Epidermal melanocyte (primary cell): ENCODE measurements around the gene SLC8A1.

ENCODE experiments used
- DNase-seq: peaks from one replicate; pipeline ENCODE4 v3.0.0; 2011; ENCODE audit warnings: low spot score; ENCODE audit not compliant: insufficient read length

The SLC8A1 gene

DNA sequence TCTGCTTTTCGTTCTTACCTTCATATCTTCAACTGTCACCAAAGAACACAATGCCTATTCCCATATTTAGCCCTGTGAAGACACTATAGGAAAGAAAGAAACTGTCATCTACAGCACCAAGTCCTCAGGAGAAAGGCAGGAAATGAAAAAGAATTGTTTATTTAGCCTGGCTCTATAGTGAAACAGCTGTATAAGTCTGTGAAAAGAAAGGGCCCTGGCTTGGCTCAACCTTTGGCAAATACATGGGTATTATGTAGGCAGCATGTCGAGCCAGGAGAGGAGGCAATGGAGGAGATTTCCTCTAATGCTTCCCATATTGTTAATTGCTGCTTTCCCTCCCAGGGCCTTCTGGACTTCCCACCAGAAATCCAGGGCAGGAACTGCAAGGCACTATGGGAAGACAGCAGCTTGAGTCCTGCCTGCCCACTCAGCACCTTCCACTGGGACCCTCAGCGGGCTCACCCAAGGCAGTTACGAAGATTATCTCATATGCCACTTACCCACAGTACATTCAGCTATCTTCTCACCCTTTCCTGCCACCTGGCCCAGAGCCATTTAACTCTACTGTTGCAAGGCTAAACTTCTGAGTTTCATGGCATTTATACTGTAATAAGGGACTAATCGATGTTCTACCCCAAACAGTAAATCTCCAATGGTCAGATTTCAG, 30.1 kb downstream of the SLC8A1 start:
- no peak for DNase-seq

DNA sequence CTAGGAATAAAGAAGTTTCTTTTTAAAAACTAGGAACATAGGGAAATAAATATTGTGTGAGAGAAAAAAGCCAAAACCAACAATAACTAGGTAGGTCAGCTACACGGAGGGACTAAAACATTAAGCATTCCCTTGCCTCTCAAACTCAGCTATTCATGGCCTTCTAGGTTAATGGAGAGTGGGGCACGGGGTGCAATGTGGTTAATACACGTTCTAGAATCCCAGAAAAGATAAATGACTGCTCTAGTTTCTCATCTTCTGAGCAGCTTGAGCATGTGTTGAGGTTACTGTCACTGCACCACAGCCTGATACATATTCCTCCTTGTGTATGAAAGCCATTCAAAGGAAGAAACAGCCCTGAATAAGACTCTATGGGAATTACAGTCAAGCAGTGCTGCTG, 31.4 kb downstream of the SLC8A1 start:
- no peak for DNase-seq

DNA sequence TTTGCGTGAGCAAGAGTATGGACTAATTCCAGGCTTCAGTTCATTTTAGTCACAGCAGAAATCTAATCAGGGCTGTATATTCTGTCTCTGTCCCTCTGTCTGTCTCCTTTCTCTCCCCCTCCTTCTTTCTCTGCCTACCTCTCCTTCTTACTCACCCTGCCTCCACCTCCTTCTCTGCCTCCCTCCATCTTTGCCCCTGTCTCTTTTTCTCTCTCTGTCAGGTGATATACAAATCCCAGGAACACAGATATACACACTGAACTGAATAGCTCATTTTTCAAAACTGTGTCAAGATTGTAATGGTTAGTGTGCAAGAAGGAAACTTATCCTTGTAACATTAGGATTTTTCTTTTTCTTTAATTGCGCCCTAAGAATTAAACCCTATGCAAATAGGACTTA, 32.5 kb downstream of the SLC8A1 start:
- no peak for DNase-seq

DNA sequence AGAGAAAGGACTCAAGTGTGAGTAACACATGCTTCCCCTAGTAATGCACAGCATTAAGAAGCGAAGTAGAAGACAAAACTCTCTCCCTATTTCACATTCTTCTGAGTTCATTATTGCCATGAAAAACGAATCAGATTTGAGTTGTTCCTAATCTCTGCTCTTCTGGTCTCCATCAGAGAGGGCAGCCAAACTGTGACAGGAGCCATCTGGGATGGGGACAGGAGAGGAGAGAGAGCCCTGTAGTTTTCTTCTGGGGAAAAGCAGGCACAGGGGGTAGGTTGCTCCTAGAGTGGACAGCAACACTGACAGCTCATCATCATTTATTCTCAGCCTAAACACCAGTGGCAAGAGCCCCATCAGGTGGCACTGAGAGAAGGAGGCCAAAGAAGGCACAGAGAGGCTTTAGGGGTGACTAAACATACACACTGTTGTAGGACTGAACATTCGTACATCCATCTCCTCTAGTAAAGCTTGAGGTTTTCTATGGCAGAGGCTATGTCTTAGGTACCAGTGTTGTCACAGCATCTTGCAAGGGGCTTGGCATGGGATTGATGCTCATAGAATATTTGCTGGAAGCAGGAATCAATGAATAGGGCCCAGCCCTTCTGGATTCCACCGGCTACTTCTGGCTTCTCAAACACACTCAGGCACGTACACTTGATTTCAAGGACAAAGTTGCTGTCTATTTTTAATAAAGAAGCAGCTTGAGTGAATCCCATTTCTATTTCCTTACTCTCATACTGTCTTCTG, 33.1 kb downstream of the SLC8A1 start:
- DNase-seq, result no peak

DNA sequence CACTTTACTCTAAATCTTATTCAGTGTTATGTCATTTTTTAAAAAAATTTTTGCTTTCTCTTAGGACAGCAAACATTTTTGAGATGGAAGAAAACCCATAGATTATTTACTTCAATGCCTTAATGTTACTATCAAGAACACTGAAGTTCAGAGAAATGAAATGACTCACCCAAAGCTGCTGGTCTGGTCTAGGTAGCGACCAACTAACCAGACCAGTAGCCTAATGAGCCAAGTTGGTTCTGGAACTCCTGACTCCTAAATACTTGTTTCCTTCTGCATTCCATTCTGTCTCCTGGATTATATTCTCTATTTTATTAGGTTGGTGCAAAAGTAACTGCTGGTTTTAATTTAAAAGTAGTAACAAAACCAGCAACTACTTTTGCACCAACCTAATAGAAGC, 35.4 kb downstream of the SLC8A1 start:
- DNase-seq, result no peak

DNA sequence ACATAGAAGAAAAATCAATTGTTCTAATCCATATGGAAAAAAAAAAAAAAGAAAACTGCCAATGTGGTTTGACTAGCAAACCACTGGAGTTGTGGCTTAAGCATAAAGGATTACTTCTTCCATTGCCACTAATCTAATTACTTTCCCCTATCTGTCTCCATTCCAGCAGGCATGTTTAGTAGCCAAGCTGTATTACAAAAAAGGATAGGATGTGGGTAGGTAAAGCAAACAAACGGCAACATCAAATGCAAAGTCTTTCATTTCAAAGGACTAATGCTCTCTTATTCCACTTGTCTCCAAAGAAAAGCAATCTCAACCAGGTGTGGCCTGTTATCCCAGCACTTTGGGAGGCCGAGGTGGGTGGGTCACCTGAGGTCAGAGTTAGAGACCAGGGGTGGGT, 36.5 kb downstream of the SLC8A1 start:
- DNase-seq, result no peak

DNA sequence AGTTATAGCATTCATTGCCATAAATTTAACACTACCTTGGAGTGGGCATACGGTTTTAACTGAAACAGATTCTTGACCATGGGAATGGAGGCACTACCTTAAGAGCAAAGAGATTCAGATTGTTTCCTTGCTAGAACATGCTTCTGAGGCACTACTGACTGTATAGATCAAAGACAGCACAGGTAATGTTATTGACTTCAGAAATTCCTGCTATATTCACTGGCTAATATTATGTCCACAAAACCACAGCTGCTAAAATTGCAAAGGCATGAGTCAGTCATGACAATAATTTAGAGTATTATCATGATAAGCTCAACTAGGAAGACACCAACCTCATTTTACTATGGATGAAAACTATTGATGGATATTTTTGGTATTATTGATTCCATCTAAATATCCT, 39.4 kb downstream of the SLC8A1 start:
- no peak for DNase-seq

DNA sequence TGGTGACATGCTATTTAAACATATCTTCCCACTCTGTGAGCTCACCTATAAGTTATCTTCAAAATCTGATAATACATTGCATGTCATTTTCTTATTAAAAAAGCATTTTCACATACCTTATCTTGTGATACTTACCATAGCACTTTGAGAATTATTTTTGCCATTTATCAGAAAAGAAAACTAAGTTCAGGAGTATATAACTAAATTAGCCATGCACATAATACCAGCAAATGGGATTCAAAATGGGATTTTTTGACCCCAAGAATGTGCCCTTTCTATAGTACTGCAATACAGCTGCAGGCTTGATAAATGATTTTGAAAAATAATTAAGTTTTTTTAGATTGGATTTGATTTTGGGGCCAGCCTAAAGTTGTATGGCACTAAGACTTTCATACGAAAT, 41.2 kb downstream of the SLC8A1 start:
- DNase-seq, result no peak

DNA sequence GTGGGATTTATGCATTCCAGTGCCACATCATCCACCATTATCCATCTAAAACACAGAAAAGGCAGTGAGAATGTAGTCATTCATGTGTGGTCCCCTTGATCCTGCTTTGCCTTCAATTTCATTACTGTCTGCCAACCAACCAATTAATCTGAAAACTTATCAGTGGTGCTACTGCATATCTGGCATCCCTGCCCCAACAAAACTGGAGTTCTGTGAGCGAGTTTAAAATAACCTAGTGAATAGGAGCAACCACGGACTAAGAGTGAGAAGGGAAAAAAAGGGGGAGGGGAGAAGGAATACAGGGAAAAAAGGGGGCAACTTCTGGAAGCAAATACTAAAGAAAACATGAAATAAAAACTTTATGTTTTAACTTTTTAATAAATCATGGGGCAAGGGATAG, 42.2 kb downstream of the SLC8A1 start:
- no peak for DNase-seq

DNA sequence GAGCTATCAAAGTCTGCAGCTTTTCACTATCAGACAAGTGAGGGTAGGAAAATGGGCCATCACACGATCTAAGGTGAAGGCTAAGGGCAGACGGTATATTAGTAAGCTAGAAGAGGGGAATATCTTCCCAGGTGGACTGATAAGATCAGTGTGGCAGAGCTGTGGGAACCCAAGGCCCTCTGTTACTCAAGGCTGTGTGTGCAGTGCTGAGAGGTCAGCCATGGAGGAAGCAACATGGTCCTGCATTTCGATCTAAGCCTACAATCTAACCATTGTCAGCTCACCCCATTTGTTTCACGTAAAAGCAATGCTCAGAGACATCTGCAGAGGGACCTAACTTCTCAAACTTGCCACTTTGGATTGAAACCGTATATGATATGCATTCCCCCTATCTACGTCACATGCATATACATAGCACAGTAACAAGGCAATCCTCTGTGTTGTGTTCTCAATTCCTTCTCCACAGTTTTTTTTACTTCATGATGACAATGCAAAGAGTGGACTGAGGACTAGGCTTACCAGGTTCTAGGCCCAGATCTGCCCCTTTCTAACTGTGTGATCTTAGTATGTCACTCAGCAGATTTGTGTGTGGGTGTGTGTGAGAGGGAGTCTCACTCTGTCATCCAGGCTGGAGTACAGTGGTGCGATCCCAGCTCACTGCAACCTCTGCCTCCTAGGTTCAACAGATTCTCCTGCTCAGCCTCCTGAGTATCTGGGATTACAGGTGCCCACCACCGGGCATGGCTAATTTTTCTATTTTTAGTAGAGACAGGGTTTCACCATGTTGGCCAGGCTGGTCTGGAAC, 45.2 kb downstream of the SLC8A1 start:
- DNase-seq, result no peak

DNA sequence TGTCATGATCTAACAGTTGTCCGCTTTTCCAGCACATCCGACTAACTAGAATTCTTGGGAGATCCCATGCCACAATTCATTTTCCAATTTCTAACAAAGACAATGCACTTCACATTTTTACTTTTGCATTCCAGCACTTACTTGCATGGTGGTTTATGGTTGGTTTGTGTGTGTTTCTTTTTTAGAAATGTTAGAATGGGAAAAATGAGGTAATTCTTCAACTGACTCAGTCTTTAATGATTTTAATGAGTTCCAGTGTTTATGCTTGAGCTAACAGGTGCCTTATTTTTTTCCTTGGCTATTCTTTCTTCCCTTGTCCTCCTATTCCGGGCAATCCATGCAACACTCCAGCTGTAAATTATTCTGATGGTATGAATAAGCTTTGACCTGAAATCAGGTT, 46.4 kb downstream of the SLC8A1 start:
- DNase-seq, result no peak

DNA sequence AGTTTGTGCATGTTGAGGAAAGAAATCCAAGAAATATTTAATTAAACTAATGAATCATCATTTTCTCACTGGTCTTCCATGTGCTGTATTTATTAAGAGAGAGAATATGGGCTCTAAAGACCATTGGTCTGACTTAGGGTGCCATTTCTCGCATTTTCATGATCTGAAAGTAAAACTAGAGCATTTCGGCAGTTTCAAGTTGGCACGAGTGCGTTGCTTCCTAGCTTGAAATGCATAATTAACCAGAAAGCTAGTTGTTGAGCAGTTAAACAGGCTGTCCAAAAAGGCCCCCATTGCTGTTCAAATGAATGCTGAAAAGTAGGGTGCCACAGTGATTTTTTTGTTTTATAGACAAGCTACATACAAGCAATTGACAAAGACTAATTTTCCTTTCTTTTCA, 47.4 kb downstream of the SLC8A1 start:
- no peak for DNase-seq

DNA sequence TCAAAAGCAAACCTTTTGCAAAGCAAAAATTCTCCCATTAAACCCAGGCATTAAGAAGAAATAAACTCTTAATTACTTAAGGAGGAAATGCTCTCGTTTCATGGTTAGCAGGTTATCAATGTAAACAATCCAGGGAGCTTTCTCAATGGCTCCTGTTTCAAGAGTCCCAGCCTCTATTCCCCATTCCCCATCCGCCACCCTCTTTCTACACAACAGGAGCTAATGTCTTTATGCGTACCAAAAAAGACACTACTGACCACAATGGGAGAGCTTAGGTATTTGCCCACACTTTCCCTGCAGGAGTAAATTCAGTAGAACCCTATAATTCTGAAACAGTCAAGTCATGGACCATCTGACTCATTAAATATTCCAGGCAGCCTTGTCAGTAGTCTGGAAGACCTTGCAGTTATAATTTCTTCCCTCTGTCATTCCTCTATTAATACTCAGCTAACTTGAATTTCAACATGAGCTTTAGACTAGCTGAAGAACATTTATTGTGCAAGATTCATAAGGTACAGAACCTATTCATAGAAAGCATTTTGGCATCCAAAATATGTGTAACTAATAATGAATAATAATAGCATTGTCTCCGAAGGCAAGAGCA, 48.6 kb downstream of the SLC8A1 start:
- no peak for DNase-seq

DNA sequence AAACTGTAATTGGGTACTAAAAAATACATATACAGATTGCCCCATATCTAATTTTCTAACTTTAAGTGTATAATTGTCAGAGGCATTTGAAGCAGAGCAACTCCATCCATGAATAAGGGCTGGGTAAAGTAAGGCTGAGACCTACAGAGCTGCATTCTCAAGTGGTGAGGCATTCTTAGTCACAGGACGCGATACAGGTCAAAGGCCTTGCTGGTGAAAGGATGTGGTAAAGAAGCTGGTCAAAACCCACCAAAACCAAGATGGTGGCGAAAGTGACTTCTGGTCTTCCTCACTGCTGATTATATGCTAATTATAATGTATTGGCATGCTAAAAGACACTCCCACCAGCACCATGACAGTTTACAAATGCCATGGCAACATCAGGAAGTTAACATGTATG, 50.0 kb downstream of the SLC8A1 start:
- no peak for DNase-seq

DNA sequence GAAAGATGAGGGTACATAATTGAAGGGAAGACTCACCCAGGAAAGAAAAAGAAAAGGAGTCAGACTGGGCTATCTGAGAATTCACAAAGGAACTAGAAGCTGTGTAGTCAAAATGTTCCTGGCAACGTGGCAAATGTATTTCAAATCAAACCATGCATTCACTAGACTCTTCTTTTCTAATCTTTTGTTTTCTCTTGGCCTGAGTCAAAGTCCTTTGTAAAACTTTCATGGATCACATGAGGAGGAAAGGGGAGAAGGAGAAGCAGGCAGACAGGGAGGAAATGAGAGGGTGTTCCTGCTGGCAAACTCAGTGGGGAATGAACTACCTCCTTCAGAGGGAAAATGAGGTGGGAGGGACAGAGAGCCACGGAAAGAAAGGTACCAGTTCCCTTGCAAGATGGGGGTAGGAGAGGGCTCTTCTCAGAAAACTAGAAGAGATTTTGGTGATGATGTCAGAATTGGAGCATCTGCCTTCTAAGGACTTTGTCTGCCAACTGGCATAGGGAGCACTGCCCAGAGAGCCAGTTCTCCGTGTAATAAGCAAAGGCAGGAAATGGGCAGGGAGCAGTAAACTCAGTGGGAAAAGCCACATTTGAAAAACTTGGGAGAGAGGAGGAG, 51.4 kb downstream of the SLC8A1 start:
- DNase-seq, result no peak

DNA sequence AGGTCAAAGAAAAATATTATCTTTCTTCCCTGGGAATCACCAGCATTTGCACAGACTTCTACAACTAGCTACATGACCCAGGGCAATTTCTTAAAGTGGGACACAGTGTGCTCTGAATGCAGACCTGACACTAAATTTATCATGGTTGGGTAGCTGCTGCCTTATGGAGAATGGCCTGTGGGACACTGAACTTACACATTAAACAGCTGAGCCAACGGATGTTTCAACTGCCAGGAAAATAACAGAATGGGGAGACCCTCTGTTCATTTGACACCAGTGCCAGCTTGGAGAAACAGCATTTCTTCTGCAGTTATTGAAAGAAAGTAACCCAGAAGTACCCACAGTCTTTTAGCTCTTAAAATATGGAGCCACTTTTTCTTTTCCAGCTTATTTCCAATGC, 54.1 kb downstream of the SLC8A1 start:
- DNase-seq, result no peak

DNA sequence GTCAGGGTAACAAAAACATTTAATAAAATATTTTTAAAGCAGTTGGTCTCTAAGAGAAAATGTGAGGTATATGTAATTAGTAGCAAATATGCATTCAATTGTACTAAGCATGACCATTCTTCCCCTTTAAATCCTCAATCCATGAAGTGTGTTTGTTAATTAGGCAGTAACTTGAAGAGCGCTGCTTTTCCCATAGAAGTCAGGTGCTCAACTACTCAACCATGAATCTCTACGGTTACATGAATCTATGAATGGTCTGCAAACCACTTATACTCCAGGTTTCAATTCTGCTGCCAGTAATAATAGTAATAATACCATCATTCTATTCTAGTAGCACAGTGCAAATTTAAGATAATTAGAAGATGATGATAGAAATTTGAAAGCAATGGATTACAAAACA, 55.8 kb downstream of the SLC8A1 start:
- no peak for DNase-seq

DNA sequence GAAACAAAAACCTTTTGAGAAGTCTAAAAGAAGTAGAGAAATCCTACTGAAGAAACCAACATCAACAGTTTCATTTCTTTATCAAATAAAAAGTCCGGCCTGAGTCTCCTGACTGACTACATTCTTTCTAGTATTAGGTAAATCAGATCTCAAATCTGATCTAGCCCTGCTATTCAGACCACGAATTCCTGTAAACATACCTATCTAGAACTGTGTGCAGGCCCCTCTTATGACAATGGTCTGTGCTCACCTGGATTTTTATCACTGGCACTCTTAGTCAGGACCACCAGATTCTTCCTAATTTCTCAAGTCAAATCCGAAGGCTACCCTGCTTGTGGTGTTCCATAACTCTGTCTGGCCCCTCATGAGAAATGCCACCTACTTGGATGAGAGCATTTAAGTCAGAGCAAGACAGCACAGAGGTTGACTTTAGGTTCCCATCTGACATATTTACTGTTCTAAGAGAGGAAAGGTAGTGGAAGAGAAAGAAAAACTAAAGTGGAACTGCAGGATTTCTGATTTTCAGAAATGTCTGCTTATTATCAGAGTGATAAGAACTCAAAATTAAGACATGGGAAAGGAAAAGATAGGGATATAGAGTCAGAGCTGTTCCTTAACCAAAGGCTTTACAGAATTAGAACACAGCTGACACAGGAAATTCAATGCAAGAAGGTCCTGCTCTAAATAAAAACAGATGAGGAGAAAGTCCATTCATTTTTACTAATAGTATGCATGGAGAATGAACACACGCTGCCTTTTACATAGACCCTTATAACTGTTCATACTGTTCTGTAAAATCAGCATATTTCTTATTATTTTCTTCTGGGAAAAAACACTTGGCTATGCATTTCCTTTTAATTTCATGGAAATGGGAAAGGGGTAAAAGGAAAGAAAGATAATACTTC, 56.5 kb downstream of the SLC8A1 start:
- no peak for DNase-seq

DNA sequence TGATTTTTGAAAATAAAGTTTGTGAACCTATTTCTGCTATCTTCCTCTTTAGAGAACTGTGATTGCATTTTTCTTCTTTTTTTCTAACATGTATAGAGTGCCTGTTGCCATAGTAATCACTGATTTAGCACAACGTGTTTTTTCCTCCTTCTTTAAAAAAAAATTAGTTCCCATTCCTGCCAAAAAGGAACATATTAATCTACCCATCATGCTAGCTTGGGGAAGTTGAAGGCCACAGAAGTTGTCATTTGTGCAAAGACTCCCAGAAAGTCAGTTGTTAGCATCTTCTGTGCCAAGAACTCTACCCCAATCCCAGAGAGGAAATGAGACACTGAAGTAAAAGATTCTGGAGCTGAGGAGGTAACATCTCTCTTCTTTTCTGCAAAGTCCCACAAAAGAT, 57.3 kb downstream of the SLC8A1 start:
- no peak for DNase-seq

DNA sequence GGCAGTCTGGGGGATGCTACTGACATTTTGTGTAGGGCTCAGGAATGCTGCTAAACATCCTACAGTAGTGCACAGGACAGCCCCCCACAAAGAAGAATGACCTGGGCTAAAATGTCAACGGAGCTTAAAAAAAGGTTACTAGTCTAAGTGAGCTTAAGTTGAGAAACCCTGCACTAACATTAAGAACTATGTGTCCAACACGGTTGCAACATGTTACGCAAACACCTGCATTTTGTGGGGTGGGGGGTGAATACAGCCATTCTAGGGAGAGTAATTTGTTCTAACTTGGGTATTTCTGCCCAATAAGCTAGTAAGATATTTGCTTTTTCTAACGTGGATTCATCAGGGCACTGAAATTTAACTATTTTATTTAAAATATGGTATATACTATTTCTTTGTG, 57.9 kb downstream of the SLC8A1 start:
- DNase-seq, result no peak

DNA sequence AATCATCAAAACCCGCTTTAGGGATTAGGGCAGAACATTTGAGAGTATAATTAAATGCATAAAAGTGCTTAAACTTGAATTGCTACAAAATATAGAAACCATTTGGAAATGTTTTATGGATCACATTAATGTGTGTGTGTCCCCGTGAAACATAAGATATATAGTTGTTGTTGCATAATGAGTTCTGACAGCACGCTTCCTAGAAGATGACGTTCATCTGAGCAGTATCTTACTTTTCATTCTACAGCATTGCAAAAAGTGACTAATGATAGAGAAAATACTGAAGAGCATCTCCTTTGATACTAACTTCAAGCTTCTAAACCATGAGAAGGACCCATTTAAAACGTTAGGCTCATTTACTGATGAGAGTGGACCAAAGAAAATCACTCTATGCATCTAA, 63.7 kb downstream of the SLC8A1 start:
- DNase-seq, result no peak
